Muscle of leg (tissue), 11 donors: ENCODE results near the gene PLAC1. TPM values are rescaled to one million over a fixed set of nuclear protein-coding genes. Genes with fewer than 3 reads are reported as not detected.

Experiments used
- DNase-seq: peaks from one replicate; pipeline ENCODE4 v3.0.0; 2013
- H3K27ac ChIP-seq: one replicate; pipeline ENCODE4 v1.5.1; 2013; ENCODE audit warnings: mild to moderate bottlenecking, low read length, control low read depth
- H3K27me3 ChIP-seq: one replicate; pipeline ENCODE4 v1.6.1; 2013; ENCODE audit warnings: low read length; ENCODE audit not compliant: control insufficient read depth, insufficient read depth
- H3K36me3 ChIP-seq: one replicate; pipeline ENCODE4 v1.6.1; 2013; ENCODE audit warnings: low read length; ENCODE audit not compliant: control insufficient read depth, insufficient read depth
- H3K4me1 ChIP-seq: one replicate; pipeline ENCODE4 v1.6.1; 2013; ENCODE audit warnings: low read length; ENCODE audit not compliant: control insufficient read depth, insufficient read depth
- H3K4me3 ChIP-seq: one replicate; pipeline ENCODE4 v1.5.1; 2013; ENCODE audit warnings: low read length, control low read depth
- H3K9me3 ChIP-seq: replicated peaks from 2 replicates; pipeline ENCODE4 v1.6.1; 2013; ENCODE audit warnings: low read depth, low read length; ENCODE audit not compliant: control insufficient read depth
- WGBS: methylation state at CpG from one replicate; pipeline ENCODE4 v1.1.5; 2013; ENCODE audit warnings: missing lambda C conversion rate; ENCODE audit not compliant: insufficient coverage; 5-methylcytosine and 5-hydroxymethylcytosine counted together
- polyA plus RNA-seq, 8 donors: library from polyadenylated mRNA; unstranded; fragments of 120-200 nt; gene quantifications; one replicate each; pipeline versions ENCODE4 v1.2.1 to v1.2.3, GENCODE V29; 2013; ENCODE audit warnings: inconsistent platforms in 1 of 8, low replicate concordance in 1 of 8; ENCODE audit not compliant: insufficient read length in 8 of 8, insufficient read depth in 1 of 8
- total RNA-seq: library from RNA; stranded (reverse); fragments of 120-200 nt; gene quantifications from one replicate; pipeline ENCODE4 v1.2.4, GENCODE V29; 2013

Gene PLAC1
- total and polyA plus RNA-seq, 9 donors, result 1.4 to 2.7 (median 2.3) TPM

DNA sequence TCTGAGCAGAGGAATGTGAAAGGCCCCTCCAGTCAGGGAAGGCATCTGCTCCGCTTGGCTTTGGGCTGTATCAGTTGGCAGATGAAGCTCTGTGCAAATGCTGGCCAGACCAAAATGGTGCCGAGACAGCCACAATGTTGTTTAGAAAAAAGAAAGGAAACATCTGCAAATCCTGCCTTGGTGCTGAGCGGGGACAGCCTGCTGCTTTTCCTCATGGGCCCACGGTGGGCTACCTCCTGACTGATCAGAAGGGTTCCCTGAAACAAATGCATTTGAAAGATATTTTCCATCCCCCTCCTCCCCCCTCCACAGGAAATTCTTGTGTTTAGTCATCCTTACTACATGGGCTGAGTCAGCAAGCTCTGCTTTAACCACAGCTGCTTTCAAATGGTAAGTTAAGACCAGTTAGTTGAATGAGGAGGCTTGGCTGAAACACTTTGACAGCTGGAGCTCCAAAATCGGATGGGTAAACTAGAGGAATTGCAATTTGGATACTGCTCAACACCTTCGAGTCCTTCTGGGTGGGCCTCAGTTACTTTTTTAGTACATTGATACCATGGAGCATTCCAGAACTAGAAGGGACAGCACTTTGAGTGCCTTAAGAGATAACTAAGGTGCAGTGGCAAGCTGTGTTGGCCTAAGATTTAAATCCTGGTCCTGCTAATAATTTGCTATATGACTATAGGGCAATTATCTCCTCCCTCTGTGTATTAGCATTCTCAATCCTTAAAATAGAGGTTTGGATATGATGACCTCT, 36.0 kb downstream of the PLAC1 start:
- H3K27me3 ChIP-seq, result peaks cover 15% of the 10 kb centered on the region
- DNase-seq, result peak; percentile 86
- H3K4me1 ChIP-seq, result peaks cover 37% of the 10 kb centered on the region
- no peak overlapping the region for H3K4me3 ChIP-seq
- WGBS, result 35% methylated on average over 5 of the region's 6 CpGs
- no peaks in the 10 kb centered on the region for H3K9me3 ChIP-seq
- no peaks in the 10 kb centered on the region for H3K36me3 ChIP-seq
- peak overlapping the region; percentile 89 for H3K27ac ChIP-seq

- Histone ChIP-seq H3K4me1 (peaks cover 24% of the 10 kb centered on the region), H3K9me3 (no peaks in the 10 kb centered on the region), H3K27me3 (peaks cover 10% of the 10 kb centered on the region), H3K4me3 (no peak overlapping the region), H3K27ac (no peak overlapping the region), H3K36me3 (no peaks in the 10 kb centered on the region)
- no peak for DNase-seq
- WGBS, result no CpG with 5 or more reads among the region's 1 CpG
Observed at GRCh38 chrX:134619838-134620237, 38.4 kb downstream of the PLAC1 start.

- Histone ChIP-seq H3K27me3 (peaks cover 13% of the 10 kb centered on the region), H3K4me3 (no peak overlapping the region), H3K27ac (no peak overlapping the region), H3K36me3 (no peaks in the 10 kb centered on the region), H3K4me1 (no peaks in the 10 kb centered on the region), H3K9me3 (no peaks in the 10 kb centered on the region)
- 60% methylated on average over 3 of the region's 3 CpGs for WGBS
- no peak for DNase-seq
Observed at GRCh38 chrX:134613396-134613795, 44.9 kb downstream of the PLAC1 start.

- peaks cover 4% of the 10 kb centered on the region for H3K27me3 ChIP-seq
- H3K4me1 ChIP-seq, result peaks cover 17% of the 10 kb centered on the region
- WGBS, result no CpG with 5 or more reads among the region's 1 CpG
- H3K4me3 ChIP-seq, result no peak overlapping the region
- DNase-seq, result no peak
- no peak overlapping the region for H3K27ac ChIP-seq
- H3K36me3 ChIP-seq, result no peaks in the 10 kb centered on the region
- H3K9me3 ChIP-seq, result no peaks in the 10 kb centered on the region
Observed at GRCh38 chrX:134608153-134608552, 50.1 kb downstream of the PLAC1 start.

DNA sequence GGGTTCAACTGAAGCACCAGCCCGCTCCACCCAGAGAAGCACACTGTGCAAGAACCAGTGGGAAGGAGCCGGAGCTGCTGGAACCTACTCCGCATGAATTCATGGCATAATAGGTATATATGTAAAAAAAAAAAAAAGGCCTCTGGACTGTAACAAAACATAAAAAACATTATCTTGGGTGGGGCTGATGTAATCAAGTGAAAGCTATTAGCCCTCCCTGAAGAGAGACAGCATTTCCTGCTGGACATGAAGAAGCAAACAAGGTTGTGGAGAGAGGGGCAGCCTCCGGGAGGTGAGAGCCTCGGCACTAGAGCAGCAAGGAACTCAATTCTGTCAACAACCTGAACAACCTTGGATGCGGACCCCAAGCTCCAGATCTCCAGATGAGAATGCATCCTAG, 50.7 kb downstream of the PLAC1 start:
- 94% methylated on average over 2 of the region's 6 CpGs for WGBS
- H3K27ac ChIP-seq, result no peak overlapping the region
- peaks cover 1% of the 10 kb centered on the region for H3K27me3 ChIP-seq
- peaks cover 2% of the 10 kb centered on the region for H3K9me3 ChIP-seq
- no peak for DNase-seq
- no peaks in the 10 kb centered on the region for H3K36me3 ChIP-seq
- no peak overlapping the region for H3K4me3 ChIP-seq
- peaks cover 17% of the 10 kb centered on the region for H3K4me1 ChIP-seq

GRCh38 chrX:134604701-134605311, 53.5 kb downstream of the PLAC1 start:
- Histone ChIP-seq H3K4me1 (peaks cover 17% of the 10 kb centered on the region), H3K27me3 (peaks cover 2% of the 10 kb centered on the region), H3K4me3 (no peak overlapping the region), H3K36me3 (no peaks in the 10 kb centered on the region), H3K27ac (peak overlapping the region; percentile 84), H3K9me3 (peaks cover 4% of the 10 kb centered on the region)
- 61% methylated on average over 4 of the region's 4 CpGs for WGBS
- DNase-seq, result peak; percentile 69

DNA sequence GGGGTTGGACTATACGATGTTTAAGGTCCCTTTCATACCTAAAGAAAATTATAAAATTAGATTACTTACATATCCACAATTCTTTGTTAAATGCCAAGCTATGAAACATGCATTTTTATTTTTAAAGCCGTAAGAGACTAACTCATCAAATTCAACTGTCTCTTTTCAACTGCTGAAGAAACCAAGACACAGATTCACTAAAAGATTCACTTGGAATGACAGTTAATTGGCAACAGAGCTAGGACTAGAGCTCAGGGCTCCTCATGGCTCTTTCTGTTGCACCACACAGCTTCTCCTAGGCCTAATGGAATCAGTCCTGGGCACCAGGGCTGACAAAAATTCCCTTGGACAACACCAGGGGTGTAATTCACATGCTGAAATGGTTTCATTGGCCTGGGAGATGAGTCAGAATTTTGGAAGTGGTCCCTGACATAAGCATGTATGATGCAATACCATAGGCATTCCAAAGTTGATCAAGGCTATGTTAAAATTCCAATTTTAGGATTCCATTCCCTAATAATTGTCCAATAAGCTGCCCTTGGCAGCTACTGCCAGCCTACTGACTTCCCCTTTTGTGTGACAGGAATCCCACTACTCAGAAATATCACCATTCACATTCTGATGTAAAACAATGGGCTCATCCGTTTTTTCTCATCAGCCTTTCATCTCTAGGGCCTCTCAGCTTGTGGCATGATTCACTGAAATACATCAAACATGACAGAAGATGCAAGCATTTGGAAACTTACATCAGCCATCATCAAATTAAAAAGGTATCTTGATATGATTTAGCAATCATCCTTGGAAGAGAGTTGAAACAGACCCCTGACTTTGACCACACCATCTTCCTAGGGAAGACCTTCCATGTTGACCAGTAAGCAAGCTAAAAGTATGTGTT, 54.2 kb downstream of the PLAC1 start:
- H3K27ac ChIP-seq, result peak overlapping the region; percentile 84
- no peak overlapping the region for H3K4me3 ChIP-seq
- peaks cover 17% of the 10 kb centered on the region for H3K4me1 ChIP-seq
- peak; percentile 87 for DNase-seq
- H3K27me3 ChIP-seq, result peaks cover 2% of the 10 kb centered on the region
- no CpG with 5 or more reads among the region's 3 CpGs for WGBS
- peaks cover 4% of the 10 kb centered on the region for H3K9me3 ChIP-seq
- H3K36me3 ChIP-seq, result no peaks in the 10 kb centered on the region

DNA sequence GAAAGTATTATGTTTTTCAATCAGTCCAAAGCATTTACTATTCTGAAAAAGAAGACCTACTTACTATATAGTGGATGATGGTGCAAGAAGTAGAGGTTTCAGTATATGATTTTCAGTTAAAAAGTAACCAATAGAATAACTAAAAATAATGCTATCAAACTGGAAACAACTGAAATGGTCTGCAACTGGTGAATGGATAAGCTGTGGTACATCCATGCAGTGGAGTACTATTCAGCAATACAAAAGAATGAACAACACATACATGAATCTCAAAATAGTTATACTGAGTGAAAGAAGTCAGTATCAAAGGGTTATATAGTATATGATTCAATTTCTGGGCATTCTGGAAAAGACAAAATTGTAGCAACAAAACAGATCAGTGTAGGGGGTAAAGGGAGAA, 55.9 kb downstream of the PLAC1 start:
- Histone ChIP-seq H3K9me3 (peaks cover 4% of the 10 kb centered on the region), H3K4me1 (peaks cover 17% of the 10 kb centered on the region), H3K27ac (peak overlapping the region; percentile 52), H3K27me3 (peaks cover 2% of the 10 kb centered on the region), H3K36me3 (no peaks in the 10 kb centered on the region), H3K4me3 (no peak overlapping the region)
- DNase-seq, result no peak

GRCh38 chrX:134601240-134601765, 57.0 kb downstream of the PLAC1 start:
- H3K27ac ChIP-seq, result no peak overlapping the region
- H3K27me3 ChIP-seq, result peaks cover 2% of the 10 kb centered on the region
- no CpG with 5 or more reads among the region's 1 CpG for WGBS
- no peaks in the 10 kb centered on the region for H3K36me3 ChIP-seq
- H3K4me3 ChIP-seq, result no peak overlapping the region
- H3K4me1 ChIP-seq, result peaks cover 17% of the 10 kb centered on the region
- H3K9me3 ChIP-seq, result peaks cover 4% of the 10 kb centered on the region
- DNase-seq, result no peak

GRCh38 chrX:134600714-134601113, 57.6 kb downstream of the PLAC1 start:
- Histone ChIP-seq H3K4me3 (no peak overlapping the region), H3K27ac (no peak overlapping the region), H3K9me3 (peaks cover 4% of the 10 kb centered on the region), H3K36me3 (no peaks in the 10 kb centered on the region), H3K27me3 (peaks cover 2% of the 10 kb centered on the region), H3K4me1 (peaks cover 15% of the 10 kb centered on the region)
- WGBS, result no CpG with 5 or more reads among the region's 2 CpGs
- DNase-seq, result no peak
